ENCODE results near the gene SNX14.

The SNX14 gene

GRCh38 chr6:85498596-85499258 lies 94.9 kb downstream of the SNX14 start:
- peak; percentile 76 for DNase-seq (ENCODE audit: low read depth, low spot score)

- DNase-seq (ENCODE audit: low read depth, low spot score): no peak
Observed at GRCh38 chr6:85496856-85497255, 96.8 kb downstream of the SNX14 start.

GRCh38 chr6:85496009-85496579 lies 97.6 kb downstream of the SNX14 start:
- no peak for DNase-seq (ENCODE audit: low read depth, low spot score)

GRCh38 chr6:85494547-85495536 lies 98.8 kb downstream of the SNX14 start:
- DNase-seq (ENCODE audit: low read depth, low spot score): no peak

- no peak for DNase-seq (ENCODE audit: low read depth, low spot score)
Observed at GRCh38 chr6:85493389-85493788, 100.3 kb downstream of the SNX14 start.

GRCh38 chr6:85490516-85491248 lies 103.0 kb downstream of the SNX14 start:
- DNase-seq (ENCODE audit: low read depth, low spot score): peak; percentile 60

GRCh38 chr6:85484948-85485347 lies 108.7 kb downstream of the SNX14 start:
- DNase-seq (ENCODE audit: low read depth, low spot score): no peak

GRCh38 chr6:85483846-85484245 lies 109.8 kb downstream of the SNX14 start:
- DNase-seq (ENCODE audit: low read depth, low spot score): no peak

- DNase-seq (ENCODE audit: low read depth, low spot score): peak; percentile 86
Observed at GRCh38 chr6:85482905-85483700, 110.6 kb downstream of the SNX14 start.

- DNase-seq (ENCODE audit: low read depth, low spot score): no peak
Observed at GRCh38 chr6:85482206-85482904, 111.3 kb downstream of the SNX14 start.

- no peak for DNase-seq (ENCODE audit: low read depth, low spot score)
Observed at GRCh38 chr6:85479208-85479607, 114.5 kb downstream of the SNX14 start.

GRCh38 chr6:85476532-85476931 lies 117.1 kb downstream of the SNX14 start:
- DNase-seq (ENCODE audit: low read depth, low spot score): no peak

- no peak for DNase-seq (ENCODE audit: low read depth, low spot score)
Observed at GRCh38 chr6:85473748-85474147, 119.9 kb downstream of the SNX14 start.

GRCh38 chr6:85472744-85473143 lies 120.9 kb downstream of the SNX14 start:
- no peak for DNase-seq (ENCODE audit: low read depth, low spot score)

GRCh38 chr6:85470023-85470410 lies 123.6 kb downstream of the SNX14 start:
- DNase-seq (ENCODE audit: low read depth, low spot score): no peak

- DNase-seq (ENCODE audit: low read depth, low spot score): no peak
Observed at GRCh38 chr6:85469276-85470022, 124.2 kb downstream of the SNX14 start.

GRCh38 chr6:85468326-85468725 lies 125.3 kb downstream of the SNX14 start:
- DNase-seq (ENCODE audit: low read depth, low spot score): no peak

GRCh38 chr6:85465762-85466161 lies 127.9 kb downstream of the SNX14 start:
- DNase-seq (ENCODE audit: low read depth, low spot score): no peak

GRCh38 chr6:85464722-85465150 lies 128.9 kb downstream of the SNX14 start:
- DNase-seq (ENCODE audit: low read depth, low spot score): peak; percentile 63

- peak; percentile 94 for DNase-seq (ENCODE audit: low read depth, low spot score)
Observed at GRCh38 chr6:85464260-85464644, 129.4 kb downstream of the SNX14 start.
